Measurements from ENCODE around the gene CHST15. TPM values are rescaled to one million over a fixed set of nuclear protein-coding genes. Genes with fewer than 3 reads are reported as not detected.

CHST15 gene
- total and polyA plus RNA-seq, 4 donors: 2.9 to 16.5 (median 6.4) TPM

- no peak overlapping the region for H3K27ac ChIP-seq (ENCODE audit: low read depth in 1 of 2, low read length in 2 of 2)
- no peak overlapping the region for H3K9ac ChIP-seq (ENCODE audit: low read depth in 1 of 2, low read length in 2 of 2)
- no peak overlapping the region for H3K4me3 ChIP-seq (ENCODE audit: low read depth in 1 of 3, low read length in 3 of 3)
- 86% methylated on average over 5 of the region's 5 CpGs for WGBS
- no peak for DNase-seq (ENCODE audit: low spot score)
- no peaks in the 10 kb centered on the region for H3K27me3 ChIP-seq (ENCODE audit: control insufficient read depth in 4 of 4, insufficient read depth in 4 of 4, low read length in 3 of 4)
- peaks cover 0 to 8% (median under 1%) of the 10 kb centered on the region in 4 donors for H3K9me3 ChIP-seq (ENCODE audit: control insufficient read depth in 4 of 4, low read length in 3 of 4)
- H3K4me1 ChIP-seq (ENCODE audit: control insufficient read depth in 4 of 4, insufficient read depth in 4 of 4, low read length in 3 of 4): peaks cover 0 to under 1% (median 0%) of the 10 kb centered on the region in 4 donors
- no peak for TF ChIP-seq FOXA2 (IDR thresholded peaks at IDR 0.05)
- no peak for TF ChIP-seq RAD21 (IDR thresholded peaks at IDR 0.05)
- no peak for TF ChIP-seq TAF1 (conservative IDR thresholded peaks at IDR 0.05)
- no peak for TF ChIP-seq SP1 (IDR thresholded peaks at IDR 0.05)
- no peak for TF ChIP-seq HNF4G (IDR thresholded peaks at IDR 0.05)
- no peak for TF ChIP-seq FOXA1 (IDR thresholded peaks at IDR 0.05)
- TF ChIP-seq YY1 (IDR thresholded peaks at IDR 0.05): no peak
- no peak for TF ChIP-seq GABPA (IDR thresholded peaks at IDR 0.05 in 1 of 2, conservative IDR thresholded peaks at IDR 0.05 in 1 of 2)
- TF ChIP-seq EGR1 (IDR thresholded peaks at IDR 0.05; ENCODE audit: low read depth in 2 of 2): no peak
- TF ChIP-seq CTCF (IDR thresholded peaks at IDR 0.05; ENCODE audit: low read depth, low read length, missing input control): no peak
- TF ChIP-seq RXRA (IDR thresholded peaks at IDR 0.05): no peak
- no peak for TF ChIP-seq NR2F2 (IDR thresholded peaks at IDR 0.05)
- no peaks in the 10 kb centered on the region for H3K36me3 ChIP-seq (ENCODE audit: control insufficient read depth in 4 of 4, insufficient read depth in 3 of 4, low read depth in 1 of 4, low read length in 3 of 4)
Observed at GRCh38 chr10:124100124-124100523, 6.7 kb upstream of the CHST15 start.

- H3K4me3 ChIP-seq (ENCODE audit: low read depth in 1 of 3, low read length in 3 of 3): no peak overlapping the region
- H3K9me3 ChIP-seq (ENCODE audit: control insufficient read depth in 4 of 4, low read length in 3 of 4): peaks cover 0 to 8% (median under 1%) of the 10 kb centered on the region in 4 donors
- H3K27ac ChIP-seq (ENCODE audit: low read depth in 1 of 2, low read length in 2 of 2): no peak overlapping the region
- peaks cover 0 to 2% (median under 1%) of the 10 kb centered on the region in 4 donors for H3K4me1 ChIP-seq (ENCODE audit: control insufficient read depth in 4 of 4, insufficient read depth in 4 of 4, low read length in 3 of 4)
- TF ChIP-seq SP1 (IDR thresholded peaks at IDR 0.05): no peak
- no peak for TF ChIP-seq RAD21 (IDR thresholded peaks at IDR 0.05)
- TF ChIP-seq TAF1 (conservative IDR thresholded peaks at IDR 0.05): no peak
- no peak for TF ChIP-seq HNF4G (IDR thresholded peaks at IDR 0.05)
- no peak for TF ChIP-seq EGR1 (IDR thresholded peaks at IDR 0.05; ENCODE audit: low read depth in 2 of 2)
- TF ChIP-seq HNF4A (conservative IDR thresholded peaks at IDR 0.05): no peak
- no peaks in the 10 kb centered on the region for H3K36me3 ChIP-seq (ENCODE audit: control insufficient read depth in 4 of 4, insufficient read depth in 3 of 4, low read depth in 1 of 4, low read length in 3 of 4)
- no peak overlapping the region for H3K9ac ChIP-seq (ENCODE audit: low read depth in 1 of 2, low read length in 2 of 2)
- 61% methylated on average over 4 of the region's 4 CpGs for WGBS
- no peaks in the 10 kb centered on the region for H3K27me3 ChIP-seq (ENCODE audit: control insufficient read depth in 4 of 4, insufficient read depth in 4 of 4, low read length in 3 of 4)
- DNase-seq (ENCODE audit: low spot score): no peak
Observed at GRCh38 chr10:124099604-124100003, 6.2 kb upstream of the CHST15 start.

- no peak for DNase-seq (ENCODE audit: low spot score)
- Histone ChIP-seq H3K9ac (ENCODE audit: low read depth in 1 of 2, low read length in 2 of 2) (no peak overlapping the region), H3K36me3 (ENCODE audit: control insufficient read depth in 4 of 4, insufficient read depth in 3 of 4, low read depth in 1 of 4, low read length in 3 of 4) (no peaks in the 10 kb centered on the region), H3K27ac (ENCODE audit: low read depth in 1 of 2, low read length in 2 of 2) (no peak overlapping the region), H3K4me3 (ENCODE audit: low read depth in 1 of 3, low read length in 3 of 3) (no peak overlapping the region), H3K9me3 (ENCODE audit: control insufficient read depth in 4 of 4, low read length in 3 of 4) (peaks cover 0 to 8% (median under 1%) of the 10 kb centered on the region in 4 donors), H3K27me3 (ENCODE audit: control insufficient read depth in 4 of 4, insufficient read depth in 4 of 4, low read length in 3 of 4) (peaks cover 0 to 2% (median 0%) of the 10 kb centered on the region in 4 donors), H3K4me1 (ENCODE audit: control insufficient read depth in 4 of 4, insufficient read depth in 4 of 4, low read length in 3 of 4) (peaks cover 0 to 10% (median 7%) of the 10 kb centered on the region in 4 donors)
- 88% methylated on average over 10 of the region's 10 CpGs for WGBS
- TF ChIP-seq HNF4A (conservative IDR thresholded peaks at IDR 0.05) (no peak), HNF4G (IDR thresholded peaks at IDR 0.05) (no peak), RAD21 (IDR thresholded peaks at IDR 0.05) (no peak), ZBTB33 (IDR thresholded peaks at IDR 0.05) (no peak), FOXA2 (IDR thresholded peaks at IDR 0.05) (no peak), FOXA1 (IDR thresholded peaks at IDR 0.05) (no peak)
Observed at GRCh38 chr10:124098575-124098974, 5.2 kb upstream of the CHST15 start.
